ENCODE data around the gene CDKAL1.
"Not testable (repeated sequence)": the region's sequence is repeated elsewhere in the genome, so short reads cannot be mapped to it uniquely, and the experiment has no call there.

Gene CDKAL1

GRCh38 chr6:20640181-20640580 is 105.9 kb downstream of the CDKAL1 start:
- no peak for DNase-seq (ENCODE audit: low read depth)

DNA sequence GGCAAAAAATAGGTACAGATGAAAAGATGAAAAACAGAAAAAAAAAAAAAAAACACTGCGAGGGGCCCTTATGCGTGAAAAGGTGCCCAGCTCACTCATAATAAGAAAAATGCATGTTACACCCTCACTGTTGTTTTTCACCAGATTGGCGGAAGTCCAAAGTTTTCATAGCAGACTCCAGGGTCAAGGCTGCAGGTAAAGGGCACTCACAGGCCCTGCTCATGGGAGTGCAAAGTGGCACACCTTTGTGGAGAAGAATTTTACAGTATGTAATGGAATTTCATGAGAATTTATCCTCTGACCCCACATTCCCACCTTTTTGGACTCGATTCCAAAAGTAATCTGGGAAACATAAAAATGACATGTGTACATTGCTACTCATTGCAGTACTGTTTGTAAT is 108.2 kb downstream of the CDKAL1 start:
- no peak for DNase-seq (ENCODE audit: low read depth)

DNA sequence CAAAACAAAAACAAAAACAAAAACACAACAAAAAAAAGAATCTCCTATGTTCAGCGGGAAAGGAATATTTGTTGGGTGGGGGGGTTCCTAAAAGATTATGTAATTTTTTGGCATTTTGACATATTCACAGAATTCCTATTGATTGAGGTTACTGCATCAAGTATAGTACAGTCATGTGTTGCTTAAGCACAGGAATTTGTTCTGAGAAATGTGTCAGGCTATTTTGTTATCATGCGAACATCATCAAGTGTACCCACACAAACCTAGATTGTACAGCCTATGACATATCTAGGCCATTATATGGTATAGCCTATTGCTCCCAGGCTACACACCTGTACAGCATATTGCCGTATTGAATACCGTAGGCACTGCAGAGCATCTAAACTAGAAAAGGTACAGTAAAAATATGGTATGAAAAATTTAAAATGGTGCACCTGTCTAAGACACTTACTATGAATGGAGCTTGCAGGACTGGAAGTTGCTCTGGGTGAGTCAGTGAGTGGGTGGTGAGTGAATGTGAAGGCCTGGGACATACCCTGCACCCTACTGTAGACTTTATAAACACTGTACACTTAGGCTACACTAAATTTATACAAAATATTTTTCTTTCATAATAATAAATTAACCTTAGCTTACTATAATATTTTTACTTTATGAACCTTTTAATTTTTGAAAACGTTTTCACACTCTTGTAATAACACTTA is 110.6 kb downstream of the CDKAL1 start:
- DNase-seq (ENCODE audit: low read depth), result peak; percentile 7

DNA sequence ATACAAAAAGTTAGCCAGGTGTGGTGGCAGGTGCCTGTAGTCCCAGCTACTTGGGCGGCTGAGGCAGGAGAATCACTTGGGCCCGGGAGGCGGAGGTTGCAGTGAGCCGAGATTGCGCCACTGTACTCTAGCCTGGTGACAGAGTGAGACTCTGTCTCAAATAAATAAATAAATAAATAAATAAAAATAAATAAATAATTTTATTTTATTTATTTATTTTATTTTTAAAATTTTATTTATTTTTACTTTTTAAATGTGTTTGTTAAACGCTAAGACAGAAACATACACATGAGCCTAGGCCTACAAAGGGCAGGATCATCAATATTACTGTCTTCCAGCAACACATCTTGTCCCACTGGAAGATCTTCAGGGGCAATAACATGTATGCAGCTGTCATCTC is 111.3 kb downstream of the CDKAL1 start:
- DNase-seq (ENCODE audit: low read depth), result not testable (repeated sequence)

DNA sequence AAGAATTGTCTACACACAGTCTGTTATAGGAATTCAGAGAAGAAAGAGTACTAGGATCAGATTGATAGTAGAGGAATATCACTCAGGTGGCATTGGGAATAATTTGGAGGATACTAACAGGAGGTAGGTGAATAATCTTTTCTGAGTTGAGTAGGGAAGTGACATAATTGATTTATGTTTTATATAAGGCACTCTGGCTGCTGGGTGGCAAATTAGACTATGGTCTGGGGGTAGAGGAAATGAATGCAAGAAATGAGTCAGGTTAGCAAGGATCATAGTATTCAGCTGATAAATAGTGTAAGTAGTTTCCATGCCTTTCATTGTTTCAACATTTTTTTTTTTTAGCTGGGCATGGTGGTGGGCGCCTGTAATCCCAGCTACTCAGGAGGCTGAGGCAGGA is 113.3 kb downstream of the CDKAL1 start:
- no peak for DNase-seq (ENCODE audit: low read depth)

- not testable (repeated sequence) for DNase-seq (ENCODE audit: low read depth)
These were observed 115.6 kb downstream of the CDKAL1 start for GRCh38 chr6:20649696-20650470.

DNA sequence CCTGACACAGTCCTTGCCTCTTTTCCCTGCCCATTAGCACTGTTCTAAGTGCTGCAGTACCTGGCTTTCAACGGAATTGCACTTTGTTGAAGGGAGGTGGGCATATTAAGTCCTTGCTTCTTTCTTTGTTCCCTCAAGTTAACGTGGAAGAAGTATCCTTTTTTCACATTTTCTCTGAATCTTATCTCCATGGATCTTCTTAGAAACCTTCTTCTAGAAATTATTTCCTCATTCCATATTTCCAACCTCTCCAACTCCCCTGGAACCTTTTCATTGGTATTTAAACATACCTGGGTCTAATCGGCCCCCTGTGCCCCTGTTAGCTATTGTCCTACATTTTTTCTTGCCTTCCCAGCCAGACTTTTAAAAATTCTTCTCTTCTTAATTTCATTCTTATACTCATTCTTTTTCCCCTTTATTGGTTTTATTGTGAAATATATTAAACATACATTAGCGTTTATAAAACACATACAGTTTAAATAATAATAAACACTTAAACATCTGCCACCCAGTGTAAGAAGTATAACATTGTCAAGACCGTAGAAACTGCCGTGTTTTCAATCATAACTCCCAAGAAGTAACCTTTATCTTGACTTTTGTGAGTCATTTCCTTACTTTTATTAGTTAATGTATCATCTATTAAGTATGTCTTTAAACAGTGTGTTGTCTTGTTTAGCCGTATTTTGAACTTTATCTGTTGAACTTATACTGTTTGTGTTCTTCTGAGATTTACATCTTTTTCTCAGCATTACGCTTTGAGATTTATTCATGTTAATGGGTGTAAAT is 118.2 kb downstream of the CDKAL1 start:
- no peak for DNase-seq (ENCODE audit: low read depth)

DNA sequence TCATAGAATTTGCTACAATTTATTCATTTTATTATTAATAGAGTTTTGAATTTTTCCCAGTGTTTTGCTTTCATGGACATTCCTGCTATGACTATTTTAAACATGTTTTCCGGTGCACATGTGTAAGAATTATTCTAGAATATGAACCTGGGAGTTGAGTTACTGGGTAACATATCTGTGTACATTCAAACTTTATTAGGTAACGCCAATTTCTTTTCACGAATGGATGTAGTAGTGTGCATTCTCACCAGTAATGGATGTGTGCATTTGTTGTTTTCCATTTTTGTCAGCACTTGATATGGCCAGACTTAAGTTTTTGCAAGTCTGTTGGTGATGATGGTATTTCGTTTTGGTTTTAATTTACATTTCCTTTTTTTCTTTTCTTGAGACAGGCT is 118.8 kb downstream of the CDKAL1 start:
- no peak for DNase-seq (ENCODE audit: low read depth)

DNA sequence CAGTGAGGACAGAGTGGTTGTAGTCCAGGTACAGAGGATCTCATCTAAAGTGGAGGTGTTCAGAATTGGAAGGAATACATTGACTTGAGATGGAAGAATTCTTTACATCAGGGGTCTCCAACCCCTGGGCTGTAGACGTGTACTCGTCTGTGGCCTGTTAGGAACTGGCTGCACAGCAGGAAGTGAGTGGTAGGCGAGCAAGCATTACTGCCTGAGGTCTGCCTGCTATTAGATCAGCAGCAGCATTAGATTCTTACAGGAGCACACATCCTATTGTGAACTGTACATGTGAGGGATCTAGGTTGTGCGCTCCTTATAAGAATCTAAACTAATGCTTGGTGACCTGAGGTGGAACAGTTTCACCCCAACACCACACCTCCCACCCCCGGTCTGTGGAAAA is 121.1 kb downstream of the CDKAL1 start:
- no peak for DNase-seq (ENCODE audit: low read depth)

DNA sequence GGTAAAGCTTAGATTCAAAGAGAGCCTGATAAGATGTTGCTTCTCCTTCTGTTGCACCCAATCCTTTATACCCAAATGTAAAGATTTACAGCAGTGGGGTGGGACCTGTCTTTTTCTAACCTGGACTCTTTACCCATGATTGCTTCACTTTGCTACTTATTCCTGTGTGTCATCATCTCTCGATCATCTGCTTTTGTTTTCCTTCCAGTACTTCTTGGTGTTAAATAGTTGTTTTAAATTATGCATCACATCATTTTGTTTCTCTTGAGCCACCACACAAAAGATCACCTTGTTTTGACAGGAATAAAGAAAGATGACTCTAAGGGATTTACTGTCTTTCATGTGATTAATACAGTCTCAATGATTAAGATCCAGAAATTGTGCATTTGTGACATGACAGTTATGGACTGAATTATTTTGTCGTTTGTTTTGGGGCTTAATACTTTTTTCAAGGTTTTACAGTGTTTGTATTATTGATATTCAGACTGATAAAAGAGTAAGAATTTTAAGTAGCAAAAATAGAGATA is 123.1 kb downstream of the CDKAL1 start:
- DNase-seq (ENCODE audit: low read depth), result no peak

DNA sequence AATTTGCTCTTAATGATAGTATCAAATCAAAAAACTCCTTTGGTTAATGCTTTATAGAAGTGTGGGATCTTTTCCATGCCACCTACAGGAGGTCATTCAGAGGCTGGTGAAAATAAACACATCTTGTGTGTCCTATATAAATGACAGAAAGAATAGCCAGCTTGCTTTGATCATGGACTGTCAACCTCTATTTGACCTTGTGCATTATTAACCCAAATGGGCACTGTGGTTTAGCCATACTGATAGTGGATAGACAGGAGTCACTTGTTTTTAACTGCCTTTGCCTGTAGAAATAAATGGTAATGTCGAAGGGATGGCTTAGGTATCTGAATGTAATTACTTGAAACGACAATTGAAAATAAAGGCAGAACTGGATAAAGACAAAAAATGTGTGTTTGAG is 123.8 kb downstream of the CDKAL1 start:
- DNase-seq (ENCODE audit: low read depth), result no peak

DNA sequence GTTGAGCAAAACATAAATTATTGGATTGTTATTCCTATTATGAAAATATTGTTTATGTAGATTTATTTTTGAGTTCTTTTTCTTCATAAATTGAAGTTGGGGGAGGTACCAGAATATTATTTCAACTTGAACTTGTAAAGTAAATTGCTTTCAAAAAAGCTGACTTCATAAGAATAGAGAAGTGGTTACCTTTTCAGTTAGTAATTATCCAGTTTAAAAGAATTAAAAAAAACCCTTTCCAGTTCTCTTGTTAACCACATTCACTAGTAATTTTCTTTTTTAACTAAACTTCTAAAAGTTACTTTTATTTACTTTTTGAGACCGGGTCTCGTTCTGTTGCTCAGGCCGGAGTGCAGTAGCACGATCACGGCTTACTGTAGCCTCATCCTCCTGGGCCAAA is 124.3 kb downstream of the CDKAL1 start:
- no peak for DNase-seq (ENCODE audit: low read depth)

GRCh38 chr6:20660534-20660933 is 126.3 kb downstream of the CDKAL1 start:
- DNase-seq (ENCODE audit: low read depth), result no peak

DNA sequence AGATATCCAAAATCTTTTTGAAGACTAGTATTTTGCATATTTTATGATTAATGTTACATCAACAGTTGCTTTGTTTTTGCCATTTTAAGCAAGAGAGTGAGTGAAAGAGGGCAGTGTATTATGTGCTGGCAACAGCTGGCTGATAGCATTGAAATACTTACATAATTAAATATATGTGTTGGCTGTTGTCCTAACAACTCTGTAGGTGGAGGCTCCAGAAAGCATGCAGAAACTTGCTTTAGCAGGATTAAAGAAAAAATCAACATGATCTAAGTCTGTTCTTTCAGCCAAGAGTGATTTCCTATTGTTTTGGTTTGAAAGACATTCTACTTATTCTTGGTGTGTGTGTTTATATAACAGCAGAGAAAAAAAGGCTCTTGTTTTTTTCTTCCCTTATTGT is 127.5 kb downstream of the CDKAL1 start:
- peak; percentile 5 for DNase-seq (ENCODE audit: low read depth)

GRCh38 chr6:20664250-20664649 is 130.0 kb downstream of the CDKAL1 start:
- DNase-seq (ENCODE audit: low read depth), result no peak

DNA sequence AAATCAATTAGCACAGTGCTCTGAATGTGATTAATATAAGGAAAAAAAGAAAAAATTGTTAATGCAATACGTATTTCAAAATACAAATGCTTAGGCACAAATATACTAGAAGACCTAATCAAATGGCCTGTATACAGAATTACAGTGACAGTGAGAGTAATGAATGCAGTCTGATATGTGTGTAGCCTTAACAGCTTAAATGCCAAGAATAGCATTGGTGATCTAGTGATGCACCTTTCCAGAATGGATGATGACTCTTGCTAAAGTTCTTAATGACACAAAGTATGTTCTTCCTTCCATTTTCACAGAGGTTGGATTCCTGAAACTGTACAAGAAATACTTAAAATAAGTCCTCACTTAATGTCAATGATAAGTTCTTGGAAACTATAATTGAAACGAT is 131.0 kb downstream of the CDKAL1 start:
- DNase-seq (ENCODE audit: low read depth), result no peak

- DNase-seq (ENCODE audit: low read depth), result no peak
These were observed 135.5 kb downstream of the CDKAL1 start for GRCh38 chr6:20669571-20670314.

GRCh38 chr6:20670750-20671149 is 136.5 kb downstream of the CDKAL1 start:
- DNase-seq (ENCODE audit: low read depth), result no peak

DNA sequence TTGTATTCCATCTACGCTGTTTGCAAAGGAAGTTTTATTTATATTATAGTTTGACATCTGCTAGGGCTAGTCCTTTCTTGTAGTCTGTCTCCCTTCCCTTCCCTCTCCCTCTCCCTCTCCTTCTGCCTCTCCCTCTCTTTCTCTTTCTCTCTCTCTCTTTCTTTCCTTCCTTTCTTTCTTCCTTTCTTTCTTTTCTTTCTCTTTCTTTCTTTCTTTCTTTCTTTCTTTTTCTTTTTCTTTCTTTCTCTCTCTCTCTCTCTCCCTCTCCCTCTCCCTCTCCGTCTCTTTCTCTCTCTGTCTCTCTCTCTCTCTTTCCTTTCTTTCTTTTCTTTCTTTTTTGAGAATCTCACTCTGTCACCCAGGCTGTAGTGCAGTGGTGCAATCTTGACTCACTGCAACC is 137.8 kb downstream of the CDKAL1 start:
- no peak for DNase-seq (ENCODE audit: low read depth)

- DNase-seq (ENCODE audit: low read depth), result no peak
These were observed 139.2 kb downstream of the CDKAL1 start for GRCh38 chr6:20673458-20673857.

- DNase-seq (ENCODE audit: low read depth), result no peak
These were observed 140.4 kb downstream of the CDKAL1 start for GRCh38 chr6:20674664-20675063.

DNA sequence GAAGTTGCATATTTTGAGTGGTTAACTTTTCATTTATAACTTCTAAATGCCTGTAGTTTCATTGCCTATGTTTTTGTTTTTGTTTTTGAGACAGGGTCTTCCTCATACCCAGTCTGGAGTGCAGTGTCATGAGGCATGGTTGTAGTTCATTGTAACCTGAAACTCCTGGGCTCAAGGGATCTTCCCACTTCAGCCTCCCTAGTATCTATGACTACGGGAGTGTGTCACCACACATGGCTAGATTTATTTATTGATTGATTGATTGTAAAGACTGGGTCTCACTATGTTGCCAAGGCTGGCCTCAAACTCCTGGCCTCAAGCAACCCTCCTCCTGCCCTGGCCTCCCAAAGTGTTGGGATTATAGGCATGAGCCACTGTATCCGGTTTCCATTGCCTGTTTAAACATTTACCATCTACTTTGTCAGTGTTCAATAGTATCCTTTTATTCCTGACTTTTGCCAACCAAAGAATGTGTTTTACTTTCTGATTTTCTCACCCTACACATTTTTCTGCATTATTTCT is 144.6 kb downstream of the CDKAL1 start:
- no peak for DNase-seq (ENCODE audit: low read depth)
